Activated B cell treated with CpG ODN at 0.5 μM for 24 hours (primary cell): ENCODE measurements around the gene ALS2CL. TPM values are rescaled to one million over a fixed set of nuclear protein-coding genes. Genes with fewer than 3 reads are reported as not detected.

Source experiments
- ATAC-seq: fragments of 200-7000 bp; cut with Tn5 transposase; one replicate; pipeline ENCODE4 v1.10.0; 2021; ENCODE audit warnings: low read depth, mild to moderate bottlenecking, moderate library complexity
- CTCF ChIA-PET: fragments of 350-600 bp; sonication (Branson Sonifier 250); formaldehyde crosslinking; loops from one replicate; lab custom pipeline; 2021; ENCODE audit warnings: antibody characterized with exemption; lab: Charles Lee
- POLR2A ChIA-PET: fragments of 350-600 bp; sonication (Branson Sonifier 250); formaldehyde crosslinking; loops from one replicate; lab custom pipeline; 2021; ENCODE audit warnings: antibody characterized with exemption; lab: Charles Lee
- DNase-seq: peaks from one replicate; pipeline ENCODE4 v3.0.0; 2022
- H3K27ac Mint-ChIP-seq: one replicate; pipeline ENCODE4 v1.8.0; 2020; ENCODE audit warnings: mixed read lengths
- H3K27me3 Mint-ChIP-seq: one replicate; pipeline ENCODE4 v1.8.0; 2021; ENCODE audit warnings: mixed read lengths
- H3K36me3 Mint-ChIP-seq: one replicate; pipeline ENCODE4 v1.8.0; 2021; ENCODE audit warnings: low read depth, mixed read lengths
- H3K4me1 Mint-ChIP-seq: one replicate; pipeline ENCODE4 v1.8.0; 2021; ENCODE audit warnings: mixed read lengths
- H3K4me3 Mint-ChIP-seq: one replicate; pipeline ENCODE4 v1.8.0; 2020; ENCODE audit warnings: mild to moderate bottlenecking, mixed read lengths
- H3K9me3 Mint-ChIP-seq: one replicate; pipeline ENCODE4 v1.8.0; 2020; ENCODE audit warnings: mixed read lengths
- CTCF ChIP-seq: fragments of 200-600 bp; IDR thresholded peaks from one replicate; pipeline ENCODE4 v1.8.0; 2022; ENCODE audit warnings: antibody characterized with exemption, mild to moderate bottlenecking
- intact Hi-C: fragments of 100-400 bp; cut with micrococcal nuclease; formaldehyde crosslinking; loops from one replicate; pipeline ENCODE4 v1.15.1; 2024
- total RNA-seq: library from RNA; stranded (reverse); gene quantifications from 2 replicates; pipeline ENCODE4 v1.2.3, GENCODE V29; 2022

Gene ALS2CL
- total RNA-seq, 1 donor from 2014 or later, result 1.6 TPM

GRCh38 chr3:46681856-46682540 is 11.5 kb downstream of the ALS2CL start:
- Mint-ChIP-seq H3K4me1 (no peaks in the 10 kb centered on the region), H3K4me3 (no peak overlapping the region), H3K36me3 (no peaks in the 10 kb centered on the region), H3K27me3 (no peaks in the 10 kb centered on the region), H3K9me3 (no peaks in the 10 kb centered on the region), H3K27ac (no peak overlapping the region)
- ChIA-PET POLR2A (interaction anchor here (0.6 kb wide), 1 partner anchor 400 kb away, joined by 3 read pairs; no protein-coding TSS in a partner anchor), CTCF (no interaction called here)
- ATAC-seq, result no peak
- intact Hi-C loops, result no loop called here
- no peak for DNase-seq
- TF ChIP-seq CTCF, result no peak

DNA sequence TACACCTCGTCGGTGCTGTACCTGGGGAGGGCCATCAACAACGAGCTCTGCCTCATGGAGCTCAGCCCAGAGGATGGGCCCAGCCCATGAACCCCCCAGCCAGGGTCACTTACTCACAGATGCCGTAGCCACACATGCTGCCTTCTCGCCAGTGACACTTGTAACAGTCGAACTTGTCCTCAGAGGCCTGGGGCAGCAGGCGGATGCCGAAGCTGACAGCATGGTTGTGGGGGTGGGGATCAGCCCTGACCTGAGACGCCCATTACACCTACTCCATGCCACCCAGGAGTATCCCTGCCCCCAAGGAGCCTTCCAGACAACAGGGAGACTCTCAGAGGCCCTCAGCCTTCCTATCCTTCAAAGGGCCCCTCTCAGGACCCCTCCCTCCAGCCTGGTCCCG is 12.1 kb downstream of the ALS2CL start:
- no peaks in the 10 kb centered on the region for H3K27me3 Mint-ChIP-seq
- H3K4me1 Mint-ChIP-seq, result no peaks in the 10 kb centered on the region
- H3K36me3 Mint-ChIP-seq, result no peaks in the 10 kb centered on the region
- H3K27ac Mint-ChIP-seq, result no peak overlapping the region
- POLR2A ChIA-PET, result no interaction called here
- intact Hi-C loops, result no loop called here
- no peak overlapping the region for H3K4me3 Mint-ChIP-seq
- DNase-seq (no peak), ATAC-seq (no peak)
- CTCF ChIA-PET, result no interaction called here
- no peak for TF ChIP-seq CTCF
- H3K9me3 Mint-ChIP-seq, result no peaks in the 10 kb centered on the region

DNA sequence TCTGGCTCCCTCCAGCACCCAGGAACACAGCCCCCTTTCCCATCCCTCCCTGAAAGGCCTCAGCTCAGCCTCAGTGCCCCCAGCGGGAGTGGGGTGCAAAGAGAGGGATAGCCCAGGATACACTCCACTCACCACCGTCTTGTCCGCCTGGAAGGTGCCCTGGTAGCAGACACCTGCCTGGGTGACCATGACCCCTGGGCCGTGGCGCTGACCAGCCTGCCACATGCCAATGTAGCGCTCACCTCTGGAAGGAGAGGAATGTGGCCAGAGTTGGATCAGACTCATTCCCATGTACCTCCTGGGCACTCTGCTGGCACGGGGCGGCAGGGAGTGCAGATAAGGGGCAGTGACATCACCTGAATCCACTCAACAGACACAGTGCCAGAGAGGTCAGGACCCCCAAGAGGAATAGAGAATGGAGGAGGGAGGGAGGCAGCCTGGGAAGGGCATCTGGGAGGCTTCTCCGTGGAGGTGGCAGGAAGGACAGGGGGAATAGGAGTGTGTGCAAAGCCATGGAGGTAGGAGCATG is 13.1 kb downstream of the ALS2CL start:
- H3K27ac Mint-ChIP-seq, result no peak overlapping the region
- POLR2A ChIA-PET, result no interaction called here
- H3K4me1 Mint-ChIP-seq, result no peaks in the 10 kb centered on the region

DNA sequence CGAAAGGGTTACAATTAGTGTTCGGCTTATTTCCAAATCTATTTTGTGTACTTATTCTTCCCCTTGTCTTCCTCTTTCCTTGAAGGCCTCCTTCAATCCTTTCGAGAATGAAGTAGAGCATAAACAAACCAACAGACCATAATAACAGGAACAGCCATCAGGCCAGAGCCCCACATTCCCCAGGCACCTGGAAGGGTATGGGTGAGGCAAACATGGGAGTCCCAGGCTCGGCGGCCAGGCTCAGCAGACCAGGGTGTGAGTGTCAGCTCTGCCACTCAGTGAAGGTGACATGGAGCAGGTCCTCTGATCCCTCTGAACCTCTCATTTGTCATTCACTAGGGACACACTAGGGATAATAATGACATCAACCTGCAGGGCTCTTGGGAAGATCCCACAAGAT is 13.8 kb downstream of the ALS2CL start:
- ChIA-PET POLR2A (no interaction called here), CTCF (no interaction called here)
- H3K4me3 Mint-ChIP-seq, result no peak overlapping the region
- TF ChIP-seq CTCF, result no peak
- intact Hi-C loops, result no loop called here
- no peaks in the 10 kb centered on the region for H3K9me3 Mint-ChIP-seq
- ATAC-seq (no peak), DNase-seq (no peak)
- no peaks in the 10 kb centered on the region for H3K4me1 Mint-ChIP-seq
- no peaks in the 10 kb centered on the region for H3K27me3 Mint-ChIP-seq
- H3K27ac Mint-ChIP-seq, result no peak overlapping the region
- H3K36me3 Mint-ChIP-seq, result no peaks in the 10 kb centered on the region

More for the DNA sequence above, 13.1 kb downstream of the ALS2CL start:
- Mint-ChIP-seq H3K9me3 (no peaks in the 10 kb centered on the region), H3K27me3 (no peaks in the 10 kb centered on the region), H3K4me3 (no peak overlapping the region), H3K36me3 (no peaks in the 10 kb centered on the region)
- CTCF ChIA-PET, result no interaction called here
- DNase-seq (no peak), ATAC-seq (no peak)
- intact Hi-C loops, result no loop called here
- TF ChIP-seq CTCF, result no peak

DNA sequence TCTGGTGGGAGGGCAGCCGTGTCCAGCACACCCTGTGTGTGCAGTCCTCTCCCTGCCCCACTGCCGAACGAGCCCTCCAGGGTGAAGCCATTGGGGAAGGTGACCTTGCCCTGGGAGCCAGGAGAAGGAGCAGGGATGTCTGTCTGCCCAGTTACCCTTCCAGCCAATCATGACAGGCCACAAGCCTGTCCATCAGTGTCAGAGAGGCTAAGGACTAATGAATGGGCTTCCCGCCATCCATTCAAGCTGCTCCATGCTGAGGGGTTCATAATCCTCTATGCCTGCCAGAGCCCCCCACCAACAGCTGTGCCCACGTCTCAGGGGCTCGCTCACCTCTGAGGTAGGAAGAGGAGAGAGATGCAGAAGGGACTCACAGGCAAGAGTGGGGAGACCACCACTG is 15.2 kb downstream of the ALS2CL start:
- ChIA-PET POLR2A (no interaction called here), CTCF (no interaction called here)
- intact Hi-C loops, result no loop called here
- Mint-ChIP-seq H3K4me3 (no peak overlapping the region), H3K36me3 (no peaks in the 10 kb centered on the region), H3K27ac (no peak overlapping the region), H3K9me3 (no peaks in the 10 kb centered on the region), H3K4me1 (no peaks in the 10 kb centered on the region), H3K27me3 (peaks cover 8% of the 10 kb centered on the region)
- no peak for TF ChIP-seq CTCF
- DNase-seq (no peak), ATAC-seq (no peak)
